Skeletal muscle cell (primary cell): Measurements from ENCODE around the gene TMEM82.

Experiments
- DNase-seq: peaks from one replicate; pipeline ENCODE4 v3.0.0-alpha.2; 2010; ENCODE audit warnings: low read depth
- H3K4me3 ChIP-seq: 2 replicates; pipeline ENCODE4 v1.5.1; 2011; ENCODE audit warnings: low read depth, mild to moderate bottlenecking, control low read depth, low read length, moderate library complexity

Gene TMEM82

DNA sequence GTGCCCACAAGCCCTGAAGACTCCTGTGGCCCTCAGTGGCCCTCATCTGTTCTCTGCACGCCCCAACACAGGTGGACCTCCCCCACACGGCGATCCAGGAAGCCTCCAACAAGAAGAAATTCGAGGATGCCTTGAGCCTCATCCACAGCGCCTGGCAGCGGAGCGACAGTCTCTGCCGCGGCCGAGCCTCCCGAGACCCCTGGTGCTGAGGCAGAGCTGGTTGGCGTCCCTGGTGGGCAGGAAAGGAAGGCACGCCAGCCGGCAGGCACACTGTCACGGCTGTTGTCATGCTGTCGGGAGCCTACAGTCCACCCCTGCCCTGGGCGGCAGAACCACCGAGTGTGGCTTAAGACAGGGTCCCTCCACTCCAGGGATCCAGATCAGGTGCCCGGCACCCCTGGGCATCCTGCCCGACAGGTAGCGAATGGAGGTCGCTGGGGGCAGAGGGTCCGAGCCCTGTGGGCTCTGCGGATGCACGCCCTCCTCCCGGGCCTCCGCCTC lies 8.5 kb upstream of the TMEM82 start:
- no peak for DNase-seq
- no peak overlapping the region for H3K4me3 ChIP-seq

DNA sequence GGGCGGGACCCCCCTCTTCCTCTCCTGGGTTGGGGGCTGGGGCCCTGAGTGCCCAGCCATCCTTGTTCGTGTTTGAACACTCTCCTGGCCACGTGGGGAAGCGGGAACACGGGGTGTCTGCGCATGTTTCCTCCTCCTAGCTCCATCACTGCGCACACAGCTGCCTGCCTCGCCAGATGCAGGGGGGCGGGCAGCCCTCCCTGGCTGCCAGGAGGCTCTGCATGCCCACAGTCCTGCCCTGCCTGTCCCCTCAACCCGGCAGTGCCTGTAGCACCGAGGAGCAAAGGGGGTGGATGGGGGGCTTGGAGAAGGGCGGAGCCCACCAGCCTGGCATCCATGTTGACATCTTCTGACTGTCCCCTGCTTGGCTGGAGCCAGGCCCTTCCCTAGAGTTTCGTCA lies 8.0 kb upstream of the TMEM82 start:
- no peak overlapping the region for H3K4me3 ChIP-seq
- DNase-seq = no peak

DNA sequence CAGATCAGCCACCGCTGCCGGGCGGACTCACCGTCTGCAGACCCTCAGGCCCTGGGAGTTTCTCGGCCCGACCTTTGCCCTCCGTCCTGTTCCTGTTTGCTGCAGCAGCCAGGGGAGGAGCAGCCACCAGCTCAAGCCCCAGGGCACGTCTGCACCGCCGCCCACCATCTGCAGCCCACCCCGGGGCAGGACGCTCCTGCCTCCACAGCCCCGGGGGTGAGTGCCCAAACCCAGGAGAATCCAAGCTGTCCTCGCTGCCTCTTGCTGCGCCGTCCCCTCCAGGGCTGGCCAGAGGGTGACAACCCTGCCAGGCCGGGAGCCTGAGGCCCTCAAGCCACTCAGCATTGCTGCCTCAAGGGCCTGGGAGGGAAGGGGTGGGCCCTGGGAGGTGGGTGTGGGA lies 7.4 kb upstream of the TMEM82 start:
- DNase-seq = no peak
- no peak overlapping the region for H3K4me3 ChIP-seq

DNA sequence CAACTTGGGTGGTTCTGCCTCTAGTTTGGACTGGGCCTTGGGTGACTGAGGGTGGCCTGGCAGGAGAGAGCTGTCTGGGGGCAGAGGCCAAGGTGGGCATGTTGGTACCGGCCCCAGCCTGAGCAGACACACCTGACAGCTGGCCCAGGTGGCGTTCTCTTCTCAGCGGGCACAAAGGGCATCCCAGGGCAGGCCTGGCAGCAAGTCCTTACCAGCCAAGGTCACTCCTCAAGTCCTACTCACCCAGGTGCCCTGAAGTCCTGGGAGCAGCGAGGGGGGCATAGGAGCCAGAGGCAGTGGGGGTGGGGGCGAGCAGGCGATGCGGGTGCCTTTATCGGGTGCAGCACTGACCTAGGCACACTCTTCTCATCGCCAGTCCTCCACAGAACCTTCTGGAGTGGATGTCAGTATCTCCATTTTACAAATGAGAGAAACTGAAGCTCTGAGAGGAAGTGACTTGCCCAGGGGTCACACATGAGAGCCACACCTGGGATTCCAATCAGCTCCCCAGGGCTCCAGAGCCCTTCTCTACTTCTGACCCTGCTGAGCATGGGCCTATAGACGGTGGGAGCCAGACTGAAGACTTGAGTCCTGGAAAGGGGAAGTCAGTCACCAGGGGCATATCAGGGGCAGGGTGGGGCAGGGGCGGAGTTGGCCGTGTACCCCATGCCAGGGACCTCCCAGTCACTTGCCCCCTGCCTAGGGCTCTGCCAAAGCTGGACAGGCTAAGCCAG lies 6.8 kb upstream of the TMEM82 start:
- no peak for DNase-seq
- H3K4me3 ChIP-seq = no peak overlapping the region

DNA sequence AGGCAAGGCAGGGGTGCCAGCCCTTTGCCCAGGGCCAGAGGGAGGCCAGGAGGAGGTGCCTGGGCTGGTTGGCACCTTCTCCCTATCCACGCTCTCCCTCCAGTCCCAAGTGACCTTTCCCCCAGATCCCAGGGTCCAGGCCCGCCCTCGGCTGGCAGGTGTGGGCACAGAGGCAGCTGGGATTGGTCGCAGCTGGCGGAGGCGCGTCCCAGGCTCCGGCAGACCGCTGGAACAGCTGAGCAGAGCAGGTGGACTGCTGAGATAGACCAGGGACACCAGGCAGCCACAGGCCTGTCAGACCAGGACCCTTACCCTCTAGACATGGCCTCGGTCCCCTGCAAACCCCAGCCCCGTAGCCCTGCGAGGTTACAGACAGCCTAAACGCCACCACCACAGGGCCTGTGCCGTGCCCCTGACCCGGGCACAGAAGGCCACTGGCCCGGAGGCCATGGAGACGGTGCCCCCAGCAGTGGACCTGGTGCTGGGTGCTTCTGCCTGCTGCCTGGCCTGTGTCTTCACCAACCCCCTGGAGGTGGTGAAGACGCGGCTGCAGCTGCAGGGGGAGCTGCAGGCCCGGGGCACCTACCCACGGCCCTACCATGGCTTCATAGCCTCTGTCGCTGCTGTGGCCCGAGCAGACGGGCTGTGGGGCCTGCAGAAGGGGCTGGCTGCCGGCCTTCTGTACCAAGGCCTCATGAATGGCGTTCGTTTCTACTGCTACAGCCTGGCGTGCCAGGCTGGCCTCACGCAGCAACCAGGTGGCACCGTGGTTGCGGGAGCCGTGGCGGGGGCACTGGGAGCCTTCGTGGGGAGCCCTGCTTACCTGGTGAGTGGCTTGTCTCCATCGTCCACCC lies 6.0 kb upstream of the TMEM82 start, which contains the start of gene SLC25A34:
Gene SLC25A34 (plus strand): TSS at position 221 of the 854 bp plus-strand sequence. CDS start 228 bp downstream, at position 449.
- H3K4me3 ChIP-seq = no peak within 1 kb of the TSS
- DNase-seq = peak; percentile 36

DNA sequence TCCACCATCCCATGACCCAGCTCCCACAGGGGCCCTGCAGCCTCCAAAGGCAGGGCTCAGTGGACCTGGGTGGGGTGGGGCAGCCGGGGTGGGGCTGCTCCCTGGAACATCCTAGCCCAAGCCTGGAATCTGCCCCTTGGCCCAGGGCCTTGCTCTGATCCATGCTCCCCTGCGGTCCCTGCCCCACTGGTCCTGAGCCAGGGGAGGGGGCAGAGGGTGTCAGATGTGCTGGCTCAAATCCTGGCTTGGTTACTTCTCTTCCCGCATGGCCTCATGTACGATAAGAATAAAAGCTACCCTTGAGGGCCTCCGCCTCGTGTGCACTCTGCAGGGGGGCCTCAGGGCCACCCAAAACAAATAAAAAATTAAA lies 5.4 kb upstream of the TMEM82 start:
- no peak for DNase-seq
- H3K4me3 ChIP-seq = no peak overlapping the region

DNA sequence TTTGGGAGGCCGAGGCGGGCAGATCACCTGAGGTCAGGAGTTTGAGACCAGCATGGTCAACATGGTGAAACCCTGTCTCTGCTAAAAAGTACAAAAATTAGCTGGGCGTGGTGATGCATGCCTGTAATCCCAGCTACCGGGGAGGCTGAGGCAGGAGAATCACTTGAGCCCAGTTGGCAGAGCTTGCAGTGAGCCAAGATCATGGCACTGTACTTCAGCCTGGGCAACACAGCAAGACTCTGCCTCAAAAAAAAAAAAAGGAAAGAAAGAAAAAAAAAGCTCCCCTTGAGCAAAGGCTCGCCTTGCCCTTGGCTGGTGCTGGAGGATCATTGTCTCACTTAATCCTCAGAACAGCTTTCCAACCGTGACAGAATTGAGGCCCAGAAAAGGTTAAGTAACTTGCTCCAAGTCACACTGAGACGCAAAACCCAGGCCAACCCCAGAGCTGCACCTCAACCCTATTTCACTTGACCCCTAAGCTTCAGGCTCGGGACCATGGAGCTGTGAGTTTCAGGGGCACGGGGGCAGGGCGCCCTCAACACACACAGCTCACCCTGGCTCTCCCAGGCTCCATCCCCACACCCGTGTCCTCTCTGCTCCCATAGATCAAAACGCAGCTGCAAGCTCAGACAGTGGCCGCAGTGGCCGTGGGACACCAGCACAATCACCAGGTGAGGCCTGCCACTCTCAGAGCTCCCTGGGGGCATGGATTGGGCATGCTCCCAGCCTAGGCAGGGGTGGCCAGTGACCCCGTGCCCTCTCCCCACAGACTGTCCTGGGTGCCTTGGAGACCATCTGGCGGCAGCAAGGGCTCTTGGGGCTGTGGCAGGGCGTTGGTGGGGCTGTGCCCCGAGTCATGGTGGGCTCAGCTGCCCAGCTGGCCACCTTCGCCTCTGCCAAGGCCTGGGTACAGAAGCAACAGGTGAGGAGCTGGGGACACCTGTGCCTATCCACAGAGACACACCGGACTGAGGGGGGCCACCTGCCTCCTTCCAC lies 4.7 kb upstream of the TMEM82 start:
- H3K4me3 ChIP-seq = no peak overlapping the region
- no peak for DNase-seq

DNA sequence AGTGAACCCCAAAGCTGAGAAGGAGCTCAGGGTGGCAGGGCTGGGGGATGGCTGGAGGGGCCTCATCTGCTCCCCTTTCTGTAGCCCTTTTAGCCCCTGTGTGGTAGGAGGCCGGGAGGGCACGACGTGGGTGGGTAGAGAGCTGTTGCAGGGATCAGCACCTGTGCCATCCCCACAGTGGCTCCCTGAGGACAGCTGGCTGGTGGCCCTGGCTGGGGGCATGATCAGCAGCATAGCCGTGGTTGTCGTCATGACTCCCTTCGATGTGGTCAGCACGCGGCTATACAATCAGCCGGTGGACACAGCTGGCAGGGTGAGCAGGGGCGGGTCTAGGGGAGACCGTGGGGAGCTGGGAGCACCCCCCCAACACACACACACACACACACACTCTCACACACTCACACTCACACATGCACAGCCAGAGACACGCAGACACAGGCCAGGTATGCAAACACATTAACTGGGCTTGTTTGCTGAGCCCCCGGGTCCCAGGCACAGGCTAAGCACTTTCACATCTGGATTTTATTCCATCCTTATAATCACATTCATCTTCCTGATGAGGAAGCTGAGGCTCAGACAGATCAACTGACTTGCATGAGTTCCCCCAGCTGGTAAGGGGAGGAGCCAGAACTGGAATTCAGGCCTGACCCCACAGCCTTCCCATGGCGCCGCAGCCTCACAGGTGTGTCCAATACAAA lies 3.7 kb upstream of the TMEM82 start:
- DNase-seq = no peak
- no peak overlapping the region for H3K4me3 ChIP-seq

DNA sequence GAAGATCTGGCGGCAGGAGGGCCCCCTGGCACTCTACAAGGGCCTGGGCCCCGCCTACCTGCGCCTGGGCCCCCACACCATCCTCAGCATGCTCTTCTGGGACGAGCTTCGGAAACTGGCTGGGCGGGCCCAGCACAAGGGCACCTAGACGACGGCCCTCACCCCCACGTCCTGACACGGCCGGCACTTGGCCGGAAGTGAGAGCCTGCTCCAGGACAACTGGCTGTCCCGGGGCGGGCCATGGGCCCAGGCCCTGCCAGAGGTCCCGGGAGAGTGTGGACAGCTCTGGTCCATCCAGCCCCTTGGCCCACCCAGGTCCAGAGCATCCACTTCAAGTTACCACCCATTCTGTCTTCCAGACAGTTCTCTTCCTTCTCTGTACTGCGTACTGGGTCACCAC lies 3.0 kb upstream of the TMEM82 start:
- H3K4me3 ChIP-seq = no peak overlapping the region

DNA sequence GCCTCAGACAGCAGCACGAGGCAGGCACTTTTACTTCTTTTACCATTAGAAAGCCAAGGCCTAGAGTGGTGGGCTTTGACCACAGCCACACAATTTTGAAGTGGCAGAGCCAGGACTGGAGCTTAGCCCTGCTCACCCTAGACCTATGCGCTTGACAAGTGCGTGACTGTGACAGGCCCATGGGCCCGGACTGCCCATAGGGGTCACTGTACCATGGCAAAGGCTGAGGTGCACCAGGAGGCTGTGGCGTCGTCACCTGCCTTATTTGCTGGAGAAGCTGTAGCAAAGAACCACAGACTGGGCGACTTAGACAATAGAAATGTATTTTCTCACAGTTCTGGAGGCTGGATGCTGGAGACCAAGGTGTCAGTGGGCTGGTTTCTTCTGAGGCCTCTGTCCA lies 2.6 kb upstream of the TMEM82 start:
- DNase-seq = no peak
- no peak overlapping the region for H3K4me3 ChIP-seq

More for the DNA sequence above, 3.0 kb upstream of the TMEM82 start:
- DNase-seq = no peak

DNA sequence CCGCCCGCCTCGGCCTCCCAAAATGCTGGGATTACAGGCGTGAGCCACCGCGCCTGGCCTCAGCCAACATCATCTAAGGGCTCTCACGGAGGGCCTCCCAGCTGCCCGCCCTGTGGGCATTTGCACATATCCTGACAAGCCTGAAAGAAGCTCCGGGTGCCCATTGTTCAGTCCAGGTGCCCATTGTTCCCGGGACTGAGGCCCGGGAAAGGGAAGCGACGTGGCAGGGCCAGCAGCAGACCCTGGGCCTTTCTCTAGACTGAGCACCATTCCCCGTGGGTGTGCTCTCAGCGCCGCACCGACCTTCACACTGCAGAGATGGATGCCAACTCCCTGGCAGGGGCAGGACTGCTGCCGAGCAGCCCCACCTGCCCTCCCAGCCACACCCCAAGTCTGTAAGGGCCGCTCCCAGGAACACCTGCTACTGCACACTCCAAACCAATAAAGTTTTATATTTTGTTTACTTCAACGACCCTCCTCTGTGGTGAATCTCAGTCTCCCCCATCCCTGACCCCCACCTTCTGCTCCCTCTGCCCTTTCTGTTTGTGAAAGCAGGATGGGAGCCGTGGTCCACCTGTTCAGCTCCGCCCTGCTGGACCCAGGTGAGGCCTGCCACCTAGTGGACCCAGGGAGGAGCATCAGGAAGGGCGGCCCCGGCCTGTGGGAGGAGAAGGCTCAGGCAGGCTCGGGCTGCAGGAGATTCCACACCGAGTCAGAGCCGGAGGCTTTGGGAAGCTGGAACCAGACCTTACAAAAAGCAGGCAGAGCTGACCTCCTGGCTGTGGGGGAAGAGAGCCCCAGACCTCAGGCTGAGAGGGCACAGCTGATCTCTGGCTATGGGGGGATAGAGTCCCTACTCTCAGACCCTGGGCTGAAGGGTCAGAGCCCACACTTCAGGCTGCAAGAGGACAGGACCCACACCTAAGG lies 1.1 kb upstream of the TMEM82 start:
- DNase-seq = no peak
- H3K4me3 ChIP-seq = no peak overlapping the region

DNA sequence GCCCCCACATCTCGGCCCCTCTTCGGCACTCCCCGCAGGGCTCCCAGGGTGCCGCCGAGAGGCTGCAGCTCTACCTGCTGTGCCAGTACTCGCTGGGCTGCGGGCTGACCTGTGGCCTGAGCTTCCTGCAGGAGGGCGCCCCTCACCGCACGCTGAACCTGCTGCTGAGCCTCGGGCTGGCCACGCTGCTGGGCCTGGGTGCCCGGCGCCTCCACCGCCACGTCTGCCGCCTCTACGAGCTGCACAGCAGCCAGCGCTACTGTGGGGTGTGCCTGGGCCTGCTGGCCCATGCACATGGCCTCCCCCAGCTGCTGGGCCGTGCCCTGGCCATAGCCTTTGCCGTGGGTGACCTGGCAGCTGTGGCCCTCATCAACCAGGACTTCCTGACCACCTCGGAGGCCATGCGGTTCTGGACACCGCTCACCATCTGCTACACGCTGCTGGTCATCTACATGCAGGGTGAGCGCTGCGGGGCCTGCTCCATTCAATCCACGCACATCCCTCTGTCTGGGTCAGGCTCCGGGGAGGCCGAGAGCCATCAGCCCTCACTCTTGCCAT lies 1.9 kb downstream of the TMEM82 start:
- DNase-seq = no peak
- H3K4me3 ChIP-seq = no peak overlapping the region

DNA sequence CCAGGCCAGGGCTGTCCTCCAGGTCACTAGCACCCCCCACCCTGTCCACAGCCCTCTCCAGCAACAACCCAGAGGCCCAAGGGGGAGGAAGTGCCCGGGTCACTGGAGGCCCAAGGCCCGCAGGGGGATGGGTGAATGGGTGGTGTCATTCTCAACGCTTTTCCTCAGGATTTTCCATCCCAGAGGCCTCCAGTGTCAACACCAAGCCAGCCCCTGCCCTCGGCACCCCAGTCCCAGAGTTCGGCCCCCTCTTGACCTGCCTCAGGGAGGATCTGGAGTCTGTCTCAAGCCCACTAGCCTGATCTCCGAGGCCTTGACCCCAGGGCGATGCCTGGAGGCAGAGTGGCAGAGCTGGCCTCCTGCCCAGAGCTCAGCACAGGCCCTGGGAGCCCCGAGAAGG lies 5.1 kb downstream of the TMEM82 start:
- H3K4me3 ChIP-seq = no peak overlapping the region
- DNase-seq = no peak

DNA sequence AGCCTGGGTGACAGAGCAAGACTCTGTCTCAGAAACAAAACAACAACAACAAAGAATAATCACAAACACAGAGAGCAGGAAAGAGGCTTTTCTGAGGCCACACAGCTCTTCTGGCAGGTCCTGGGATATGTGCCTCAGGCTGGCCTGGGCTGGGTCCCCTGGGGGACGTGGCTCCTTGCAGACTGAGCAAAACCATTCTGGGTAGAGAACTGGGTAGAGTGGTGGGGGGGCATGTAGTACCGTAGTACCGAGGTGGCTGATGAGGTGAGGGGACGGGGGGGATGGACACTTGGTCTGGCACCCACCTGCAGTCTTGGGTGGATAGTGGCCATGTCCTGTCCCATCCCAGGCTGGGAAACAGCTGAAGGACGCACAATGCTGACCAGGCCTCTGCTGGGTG lies 6.0 kb downstream of the TMEM82 start:
- no peak overlapping the region for H3K4me3 ChIP-seq
- DNase-seq = no peak

DNA sequence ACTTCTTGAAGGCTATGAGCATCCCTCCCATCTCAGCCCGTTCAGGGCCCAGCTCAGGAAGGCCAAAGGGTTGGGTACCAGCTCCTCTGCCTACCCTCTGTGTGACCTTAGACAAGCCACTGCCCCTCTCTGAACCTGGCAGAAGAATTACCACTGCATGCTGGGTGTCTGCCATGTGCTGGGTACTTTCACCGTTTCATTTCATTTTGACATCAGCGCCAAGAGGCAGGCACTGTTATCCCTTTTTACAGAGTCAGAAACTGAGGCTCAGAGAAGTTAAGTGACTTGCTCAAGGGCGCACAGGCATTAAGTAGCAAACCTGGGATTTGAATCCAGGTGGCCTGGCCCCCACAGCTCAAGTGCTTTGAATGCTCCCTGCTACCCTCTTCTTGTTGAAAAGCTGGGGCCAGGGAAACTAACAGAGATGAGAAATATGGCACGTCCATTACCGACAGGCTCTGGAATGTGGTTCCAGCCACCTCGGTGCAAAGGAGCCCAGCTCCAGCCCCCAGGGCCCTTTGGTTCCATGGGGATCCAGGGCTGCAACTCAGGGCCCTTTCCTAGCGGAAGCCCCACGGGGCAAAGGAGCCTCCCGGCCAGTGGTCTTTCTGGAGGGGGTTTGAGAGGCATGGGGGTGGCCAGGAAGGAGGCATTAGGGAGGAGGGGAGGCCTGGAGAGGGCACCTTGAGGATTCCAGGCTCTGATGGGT lies 6.5 kb downstream of the TMEM82 start:
- H3K4me3 ChIP-seq = no peak overlapping the region
- no peak for DNase-seq

DNA sequence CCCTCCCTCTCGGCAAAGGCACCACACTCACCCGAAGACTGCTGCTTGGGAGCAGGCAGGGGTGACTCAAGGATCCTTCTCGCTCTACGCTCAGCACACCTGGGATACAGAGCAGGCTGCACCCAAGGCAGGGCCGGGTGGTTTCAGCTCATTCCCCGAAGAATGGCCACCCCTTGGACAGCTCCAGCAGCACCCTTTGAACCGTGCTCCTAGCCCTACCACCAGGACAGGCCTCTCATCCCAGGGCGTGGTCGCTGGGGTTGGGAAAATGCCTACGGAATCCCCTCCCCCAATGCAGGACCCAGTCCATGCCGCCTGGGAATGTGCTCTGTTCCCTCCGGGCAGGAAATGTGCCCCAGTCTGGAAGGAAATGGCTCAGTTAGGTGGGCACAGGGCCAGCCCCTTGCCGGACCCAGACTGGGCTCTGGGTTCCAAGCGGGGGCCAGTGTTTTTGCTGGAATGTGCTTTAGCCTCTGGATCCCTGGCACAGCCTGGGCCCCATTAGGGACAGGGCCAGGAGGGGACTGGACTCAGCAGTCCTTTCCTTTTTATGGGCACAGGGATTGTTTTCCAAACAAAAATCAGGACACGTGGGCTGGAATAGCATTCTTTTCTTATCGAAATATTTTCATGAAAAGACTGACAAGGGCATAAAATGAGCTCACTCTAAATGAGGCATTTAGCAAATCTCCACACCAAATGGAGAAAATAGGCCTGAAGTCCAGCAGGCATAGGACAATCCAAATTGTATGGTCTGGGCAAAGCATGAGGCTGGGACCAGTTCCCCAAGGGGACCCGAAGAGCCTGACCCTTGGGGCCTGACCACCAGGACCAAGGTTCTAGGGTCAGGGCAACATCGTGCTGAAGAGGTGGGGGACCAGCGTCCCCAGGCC lies 7.3 kb downstream of the TMEM82 start:
- no peak overlapping the region for H3K4me3 ChIP-seq
- DNase-seq = no peak
